Right ventricle myocardium inferior (tissue), 1 donor: ENCODE data around the gene PRSS53. TPM values are rescaled to one million over a fixed set of nuclear protein-coding genes. Genes with fewer than 3 reads are reported as not detected.

Experiments
- ATAC-seq: fragments of 200-7000 bp; cut with Tn5 transposase; one replicate; pipeline ENCODE4 v1.9.1; 2020; ENCODE audit warnings: mild to moderate bottlenecking, moderate library complexity
- DNase-seq: peaks from one replicate; pipeline ENCODE4 v3.0.0; 2021; ENCODE audit errors: missing footprints
- intact Hi-C: fragments of 100-400 bp; cut with DNase I; formaldehyde crosslinking; loops from one replicate; pipeline ENCODE4 v1.11.0; 2022
- total RNA-seq: library from RNA; stranded (reverse); fragmentation: NEBNext Ultra II Directional; extraction: Animal tissue kit (Norgen Biotek cat#: 25700); gene quantifications from one replicate; pipeline ENCODE4 v1.2.1, GENCODE V29; 2021
- donor health status: DM: no; HTN: yes; CAD: no; lungs with severe emphysema.

PRSS53 gene
- total RNA-seq, 1 donor from 2014 or later, result 0.62 TPM

DNA sequence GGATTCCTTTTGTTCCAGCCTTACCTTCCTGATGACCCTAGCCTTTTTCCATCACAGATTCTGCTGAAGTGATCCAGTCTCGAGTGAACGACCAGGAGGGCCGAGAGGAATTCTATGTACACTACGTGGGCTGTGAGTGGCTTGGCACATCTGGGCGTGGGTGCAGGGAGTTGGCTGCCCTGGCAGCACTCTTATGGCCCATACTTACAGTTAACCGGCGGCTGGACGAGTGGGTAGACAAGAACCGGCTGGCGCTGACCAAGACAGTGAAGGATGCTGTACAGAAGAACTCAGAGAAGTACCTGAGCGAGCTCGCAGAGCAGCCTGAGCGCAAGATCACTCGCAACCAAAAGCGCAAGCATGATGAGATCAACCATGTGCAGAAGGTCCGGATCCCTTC is 31.4 kb upstream of the PRSS53 start:
- ATAC-seq, result no peak
- intact Hi-C loops, result no loop called here
- DNase-seq, result no peak

DNA sequence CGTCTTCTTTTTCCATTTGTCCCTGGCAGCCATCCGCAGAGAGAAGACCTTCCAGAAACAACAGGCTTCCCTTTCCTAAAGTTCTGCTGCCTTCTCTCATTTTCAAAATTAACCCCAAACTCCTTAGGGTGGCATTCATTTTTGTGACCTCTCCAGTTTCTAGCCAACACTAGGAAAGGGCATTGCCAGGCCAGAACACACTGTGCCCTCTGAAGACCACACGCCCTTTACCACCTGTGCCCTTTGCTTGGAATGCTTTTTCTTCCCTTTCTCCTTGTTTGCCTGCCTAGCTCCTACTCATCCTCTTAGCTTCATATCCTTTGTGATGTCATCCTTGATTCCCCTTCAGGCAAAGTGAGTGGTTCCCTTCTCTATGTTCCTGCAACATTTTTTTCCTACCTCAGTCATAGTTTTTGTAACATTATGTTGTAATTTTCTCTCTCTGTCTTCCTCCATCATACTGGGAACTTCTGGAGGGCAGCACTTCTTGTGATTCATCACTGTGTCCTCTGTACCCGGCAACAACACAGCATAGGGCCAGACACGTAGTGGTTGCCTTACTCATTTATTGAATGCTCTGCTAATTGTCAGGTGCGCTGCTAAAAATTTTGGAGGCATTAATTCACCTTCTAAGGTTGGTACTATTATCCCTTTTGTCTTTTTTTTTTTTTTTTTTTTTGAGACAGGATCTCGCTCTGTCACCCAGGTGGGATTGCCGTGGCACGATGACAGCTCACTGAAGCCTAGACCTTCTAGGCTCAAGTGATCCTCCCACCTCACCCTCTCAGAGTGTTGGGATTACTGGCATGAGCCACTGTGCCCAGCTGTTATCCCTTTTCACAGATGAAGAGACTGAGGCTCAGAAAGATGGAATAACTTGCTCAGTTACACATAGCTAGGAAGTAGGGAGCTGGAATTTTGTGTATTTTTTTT is 29.7 kb upstream of the PRSS53 start:
- ATAC-seq (no peak), DNase-seq (no peak)
- intact Hi-C loops, result no loop called here

DNA sequence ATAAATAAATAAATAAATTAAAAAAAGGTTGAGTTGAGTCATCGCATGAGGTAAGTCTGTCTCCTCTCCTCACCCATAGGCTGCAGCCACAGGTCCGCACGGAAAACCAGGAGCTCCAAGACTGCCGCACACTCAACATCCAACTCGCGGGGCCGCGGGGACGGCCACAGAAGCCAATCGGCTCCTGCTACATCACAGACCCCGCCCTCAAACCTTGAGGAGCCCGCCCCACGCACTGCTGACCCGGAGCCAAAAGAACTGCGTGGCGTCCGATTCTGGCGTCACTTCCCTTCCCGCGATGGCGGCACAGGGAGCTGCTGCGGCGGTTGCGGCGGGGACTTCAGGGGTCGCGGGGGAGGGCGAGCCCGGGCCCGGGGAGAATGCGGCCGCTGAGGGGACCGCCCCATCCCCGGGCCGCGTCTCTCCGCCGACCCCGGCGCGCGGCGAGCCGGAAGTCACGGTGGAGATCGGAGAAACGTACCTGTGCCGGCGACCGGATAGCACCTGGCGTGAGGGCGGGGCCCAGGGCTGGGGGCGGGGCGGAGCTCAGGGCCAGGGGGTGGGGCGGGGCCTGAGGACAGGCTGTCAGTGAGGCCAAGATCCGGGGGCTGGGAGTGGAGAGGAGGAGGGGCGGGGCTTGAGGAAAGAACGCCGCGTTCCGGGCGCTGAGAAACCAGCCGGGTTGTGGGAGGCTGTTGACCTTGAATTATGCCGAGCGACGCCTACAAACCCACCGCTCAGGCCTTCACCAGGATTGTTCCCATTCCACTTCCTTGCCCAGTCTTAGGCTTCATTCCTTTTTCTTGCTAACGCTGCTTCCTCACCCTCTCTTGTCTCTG is 28.9 kb upstream of the PRSS53 start, which contains the start of gene KAT8:
TSS of gene KAT8 (plus strand) at position 281 of the 839 bp plus-strand sequence. CDS start at position 299, 18 bp downstream.
- DNase-seq (peak; percentile 99), ATAC-seq (peak; percentile 96)
- intact Hi-C loops, result loop anchor here (2.0 kb wide), 1 partner anchor 43 kb away; the partner anchor contains the start of genes ZNF646 and ZNF668

DNA sequence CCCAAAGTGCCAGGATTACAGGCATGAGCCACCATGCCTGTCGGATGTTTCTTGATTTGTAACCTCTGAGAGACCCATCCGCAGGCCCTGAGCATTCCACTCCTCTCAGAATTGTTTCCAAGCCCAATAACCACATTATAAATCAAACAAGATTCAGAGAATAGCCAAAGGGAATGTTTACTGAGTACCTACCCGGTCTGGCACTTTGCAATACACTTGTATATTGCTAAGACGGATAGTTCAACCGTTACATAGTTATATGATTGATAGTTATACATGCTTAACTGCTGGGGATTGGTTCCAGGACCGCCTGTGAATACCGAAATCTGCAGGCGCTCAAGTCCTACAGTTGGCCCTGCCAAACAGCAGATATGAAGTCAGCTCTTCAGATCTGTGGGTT is 25.7 kb upstream of the PRSS53 start:
- no peak for ATAC-seq
- intact Hi-C loops, result no loop called here
- no peak for DNase-seq

DNA sequence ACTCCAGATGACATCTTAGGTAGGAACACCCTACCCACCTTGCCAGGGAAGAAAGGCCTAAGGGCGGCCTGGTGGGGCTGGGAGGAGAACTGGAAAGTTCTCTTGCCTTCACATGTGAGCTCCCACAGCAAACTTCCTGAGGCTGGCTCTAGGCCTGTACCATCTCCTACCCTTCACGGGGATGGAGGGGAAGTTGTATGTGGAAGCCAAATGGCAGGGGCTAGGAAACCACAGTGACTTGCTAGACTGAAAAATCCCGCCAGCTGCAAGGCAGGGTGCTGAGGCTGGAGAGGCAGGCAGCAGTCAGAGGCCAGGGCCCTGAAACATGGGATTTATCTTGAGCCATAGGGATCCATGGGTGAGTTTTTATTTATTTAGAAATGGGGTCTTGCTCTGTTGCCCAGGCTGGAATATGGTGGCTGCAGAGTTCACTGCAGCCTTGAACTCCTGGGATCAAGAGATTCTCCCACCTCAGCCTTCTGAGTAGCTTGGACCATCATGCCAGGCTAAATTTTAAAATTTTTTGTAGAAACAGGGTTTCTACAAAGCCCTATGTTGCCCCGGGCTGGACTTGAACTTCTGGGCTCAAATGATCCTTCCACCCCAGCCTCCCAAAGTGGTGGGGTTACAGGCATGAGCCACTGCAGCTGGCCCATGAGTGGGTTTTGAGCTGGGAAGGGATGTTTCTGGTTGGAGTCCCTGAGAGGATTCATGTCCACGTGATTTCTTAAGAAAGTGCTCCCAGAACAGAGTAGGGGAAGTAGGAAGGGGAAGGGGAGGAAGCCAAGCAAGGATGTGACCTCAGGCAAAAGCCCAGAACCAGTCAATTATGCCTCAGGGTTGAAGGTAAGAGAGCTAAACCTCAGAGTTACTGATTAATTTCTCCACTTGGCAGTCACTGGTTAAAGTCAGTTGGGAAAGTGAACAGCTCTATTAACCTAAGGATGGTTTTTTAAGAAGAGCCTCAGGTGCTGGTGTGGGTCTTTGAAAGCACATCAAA is 24.7 kb upstream of the PRSS53 start:
- DNase-seq (no peak), ATAC-seq (no peak)
- intact Hi-C loops, result loop anchor here (2.0 kb wide), 1 partner anchor 27 kb away; no protein-coding TSS in a partner anchor

DNA sequence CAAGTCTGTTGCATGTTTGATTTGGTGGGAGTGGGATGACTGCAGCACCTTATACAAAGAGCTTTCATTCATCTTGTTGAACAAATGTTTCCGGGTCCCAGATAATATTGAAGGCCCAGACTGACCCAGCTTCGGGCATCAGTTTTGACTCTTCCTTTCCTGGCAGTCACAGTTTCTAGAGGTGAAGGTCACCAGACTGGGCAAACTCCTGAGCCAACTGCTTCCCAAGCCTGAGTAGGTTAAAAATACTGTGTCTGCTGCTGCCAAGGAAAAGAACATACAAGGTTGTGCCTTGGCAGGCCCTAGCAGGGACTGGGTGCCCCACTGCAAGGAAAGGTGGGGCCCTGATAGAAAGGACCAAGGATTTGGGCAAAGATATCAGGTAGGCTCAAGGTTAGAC is 24.0 kb upstream of the PRSS53 start:
- ATAC-seq, result peak; percentile 15
- intact Hi-C loops, result loop anchor here (2.0 kb wide), 1 partner anchor 28 kb away; no protein-coding TSS in a partner anchor
- DNase-seq, result no peak

DNA sequence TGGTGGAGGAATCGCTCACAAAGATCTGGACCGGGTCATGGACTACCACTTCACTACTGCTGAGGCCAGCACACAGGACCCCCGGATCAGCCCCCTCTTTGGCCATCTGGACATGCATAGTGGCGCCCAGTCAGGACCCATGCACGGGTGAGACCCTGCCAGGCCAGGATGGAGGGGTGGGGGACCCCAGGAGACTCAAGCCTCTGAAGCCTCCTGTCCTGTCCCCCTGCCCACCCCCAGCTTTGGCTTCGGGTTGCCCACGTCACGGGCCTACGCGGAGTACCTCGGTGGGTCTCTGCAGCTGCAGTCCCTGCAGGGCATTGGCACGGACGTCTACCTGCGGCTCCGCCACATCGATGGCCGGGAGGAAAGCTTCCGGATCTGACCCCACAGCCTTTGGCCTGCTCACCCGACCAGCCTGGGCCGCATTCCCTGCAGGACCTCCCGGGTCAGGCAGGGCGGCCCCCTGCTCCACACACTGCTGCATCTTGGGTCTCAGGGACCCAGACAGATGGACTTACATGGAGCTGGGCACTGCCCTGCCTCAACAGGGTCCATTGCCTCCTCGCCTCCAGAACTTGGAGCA is 23.2 kb upstream of the PRSS53 start:
- no peak for ATAC-seq
- no peak for DNase-seq
- intact Hi-C loops, result loop anchor here (2.0 kb wide), 1 partner anchor 29 kb away; no protein-coding TSS in a partner anchor

DNA sequence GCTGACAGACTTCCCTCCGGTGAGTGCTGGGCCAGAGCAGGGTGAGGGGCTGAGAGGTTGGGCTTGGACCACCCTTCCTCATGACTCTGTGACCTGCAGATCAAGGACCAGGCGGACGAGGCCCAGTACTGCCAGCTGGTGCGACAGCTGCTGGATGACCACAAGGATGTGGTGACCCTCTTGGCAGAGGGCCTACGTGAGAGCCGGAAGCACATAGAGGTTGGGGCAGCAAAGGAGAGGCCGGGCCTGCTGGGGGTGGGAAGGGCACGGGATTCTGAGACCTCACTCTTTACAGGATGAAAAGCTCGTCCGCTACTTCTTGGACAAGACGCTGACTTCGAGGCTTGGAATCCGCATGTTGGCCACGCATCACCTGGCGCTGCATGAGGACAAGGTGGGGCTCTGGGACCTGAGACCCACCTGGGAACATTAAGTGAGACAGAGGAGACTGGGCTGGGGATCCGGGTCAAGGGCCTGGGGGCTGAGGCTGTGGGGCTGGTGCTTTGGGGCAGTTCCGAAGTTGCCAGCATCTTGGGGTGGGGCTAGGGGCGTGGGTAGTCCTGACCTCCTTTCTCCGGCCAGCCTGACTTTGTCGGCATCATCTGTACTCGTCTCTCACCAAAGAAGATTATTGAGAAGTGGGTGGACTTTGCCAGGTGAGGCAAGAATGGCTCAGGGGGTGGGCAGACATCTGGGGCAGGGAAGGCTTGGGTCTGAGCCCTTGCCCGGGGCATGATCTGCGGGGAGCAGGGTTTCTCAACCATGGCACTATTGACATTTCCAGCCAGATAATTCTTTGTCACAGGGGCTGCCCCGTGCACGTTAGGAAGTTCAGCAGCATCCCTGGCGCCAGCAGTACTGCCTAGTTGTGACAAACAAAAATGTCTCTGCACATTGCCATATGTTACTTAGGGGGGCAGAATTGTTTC is 21.6 kb upstream of the PRSS53 start:
- ATAC-seq, result no peak
- intact Hi-C loops, result no loop called here
- no peak for DNase-seq

DNA sequence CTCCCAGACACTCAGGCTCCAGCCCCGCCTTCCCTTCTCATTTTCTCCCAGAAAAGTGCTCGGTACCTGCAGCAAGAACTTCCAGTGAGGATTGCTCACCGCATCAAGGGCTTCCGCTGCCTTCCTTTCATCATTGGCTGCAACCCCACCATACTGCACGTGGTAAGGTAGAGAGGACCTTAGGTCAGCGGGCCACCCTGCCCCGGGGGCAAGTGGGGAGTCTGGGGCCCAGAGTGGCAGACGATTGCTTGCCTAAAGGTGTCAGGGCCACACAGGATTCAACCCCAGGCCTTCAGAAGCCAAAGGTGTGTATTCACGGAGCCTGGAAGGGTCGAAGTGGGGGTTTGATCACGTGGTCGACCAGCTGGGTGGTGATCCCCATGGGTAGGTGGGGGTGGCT is 20.9 kb upstream of the PRSS53 start:
- intact Hi-C loops, result no loop called here
- ATAC-seq (no peak), DNase-seq (no peak)

DNA sequence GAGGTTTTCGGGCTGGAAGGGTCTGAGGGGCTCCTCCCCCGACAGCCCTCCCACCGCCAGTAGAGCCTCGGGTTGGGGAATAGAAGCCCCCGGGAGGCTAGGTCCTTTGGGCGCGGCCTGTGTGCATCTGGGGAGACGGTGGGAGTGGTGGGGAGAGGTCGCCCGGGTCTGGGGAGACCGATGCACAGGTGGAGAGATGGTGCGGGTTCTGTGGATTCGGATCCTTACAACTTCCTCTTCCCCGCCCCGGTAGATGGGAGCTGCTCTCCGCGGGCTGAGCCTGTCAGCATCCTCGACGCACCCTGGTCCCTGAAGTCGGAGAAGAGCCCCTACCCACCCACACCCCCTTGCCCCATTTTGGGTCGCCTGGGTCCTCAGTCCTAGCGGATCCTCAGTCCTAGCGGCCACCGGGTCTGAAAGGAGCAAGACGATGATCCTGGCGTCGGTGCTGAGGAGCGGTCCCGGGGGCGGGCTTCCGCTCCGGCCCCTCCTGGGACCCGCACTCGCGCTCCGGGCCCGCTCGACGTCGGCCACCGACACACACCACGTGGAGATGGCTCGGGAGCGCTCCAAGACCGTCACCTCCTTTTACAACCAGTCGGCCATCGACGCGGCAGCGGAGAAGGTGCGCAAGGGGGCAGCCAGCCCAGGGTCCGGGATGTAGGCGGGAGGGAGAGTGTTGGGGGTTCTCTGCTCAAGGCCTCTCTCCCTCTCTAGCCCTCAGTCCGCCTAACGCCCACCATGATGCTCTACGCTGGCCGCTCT is 20.2 kb upstream of the PRSS53 start:
- no peak for DNase-seq
- intact Hi-C loops, result no loop called here
- no peak for ATAC-seq

DNA sequence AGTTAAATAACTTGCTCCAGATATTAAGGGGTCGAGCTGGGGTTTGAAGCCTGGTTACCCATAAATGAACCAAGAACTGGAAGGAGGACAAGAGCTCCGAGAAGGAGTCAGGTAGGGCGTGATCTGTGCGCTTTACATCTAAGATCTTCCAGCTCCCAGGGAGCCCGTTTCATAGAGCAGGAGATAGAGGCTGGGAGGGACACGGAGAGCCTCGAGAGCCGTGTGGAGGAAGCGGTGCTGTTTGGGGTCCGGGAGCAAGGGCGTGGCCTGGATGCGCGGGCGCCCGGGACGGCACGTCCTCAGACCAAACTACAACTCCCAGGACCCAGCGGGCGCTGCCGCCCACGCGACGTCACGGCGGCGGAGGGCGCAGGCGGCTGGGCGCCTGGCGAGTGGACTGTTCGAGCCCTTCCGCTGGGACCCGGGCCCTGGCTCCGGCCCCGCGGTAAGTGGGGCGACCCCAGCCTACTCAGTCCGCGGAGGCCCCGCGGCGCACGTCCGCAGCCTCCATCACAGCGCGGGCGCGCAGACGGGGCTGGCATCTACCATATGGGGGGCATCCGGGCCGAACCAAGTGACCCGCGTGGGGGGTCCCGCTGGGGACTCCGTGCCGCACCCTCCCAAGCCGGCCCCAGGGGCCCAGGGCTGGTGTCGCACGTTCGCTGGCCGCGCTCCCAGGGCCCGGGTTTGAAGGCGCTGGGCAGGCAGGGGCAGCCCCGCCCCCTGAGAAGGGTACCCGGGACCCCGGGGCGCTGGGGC is 19.5 kb upstream of the PRSS53 start, which contains the start of gene BCKDK:
TSS of gene BCKDK (plus strand) at position 352 of the 759 bp plus-strand sequence. CDS start 838 bp downstream, outside the sequence.
- peak; percentile 92 for DNase-seq
- intact Hi-C loops, result no loop called here
- peak; percentile 76 for ATAC-seq

DNA sequence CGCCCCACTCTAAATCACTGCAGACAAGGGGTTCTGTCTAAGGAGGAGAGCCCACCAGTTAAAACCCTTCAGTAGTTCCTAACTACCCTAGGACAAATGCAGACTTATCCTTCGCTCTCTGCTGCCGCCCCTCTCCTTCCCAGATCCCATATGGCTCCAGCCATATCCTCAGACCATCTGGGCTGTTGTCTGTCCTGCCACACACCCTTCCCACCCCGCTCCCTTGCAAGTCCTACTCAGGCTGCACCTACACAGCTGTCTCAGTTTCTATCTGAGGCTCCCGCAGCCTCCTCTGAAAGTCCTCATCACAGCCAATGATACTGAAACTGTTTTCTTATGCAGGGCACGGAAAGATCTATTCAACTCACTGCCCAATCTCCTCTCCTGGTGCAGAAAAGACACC is 18.7 kb upstream of the PRSS53 start:
- no peak for DNase-seq

DNA sequence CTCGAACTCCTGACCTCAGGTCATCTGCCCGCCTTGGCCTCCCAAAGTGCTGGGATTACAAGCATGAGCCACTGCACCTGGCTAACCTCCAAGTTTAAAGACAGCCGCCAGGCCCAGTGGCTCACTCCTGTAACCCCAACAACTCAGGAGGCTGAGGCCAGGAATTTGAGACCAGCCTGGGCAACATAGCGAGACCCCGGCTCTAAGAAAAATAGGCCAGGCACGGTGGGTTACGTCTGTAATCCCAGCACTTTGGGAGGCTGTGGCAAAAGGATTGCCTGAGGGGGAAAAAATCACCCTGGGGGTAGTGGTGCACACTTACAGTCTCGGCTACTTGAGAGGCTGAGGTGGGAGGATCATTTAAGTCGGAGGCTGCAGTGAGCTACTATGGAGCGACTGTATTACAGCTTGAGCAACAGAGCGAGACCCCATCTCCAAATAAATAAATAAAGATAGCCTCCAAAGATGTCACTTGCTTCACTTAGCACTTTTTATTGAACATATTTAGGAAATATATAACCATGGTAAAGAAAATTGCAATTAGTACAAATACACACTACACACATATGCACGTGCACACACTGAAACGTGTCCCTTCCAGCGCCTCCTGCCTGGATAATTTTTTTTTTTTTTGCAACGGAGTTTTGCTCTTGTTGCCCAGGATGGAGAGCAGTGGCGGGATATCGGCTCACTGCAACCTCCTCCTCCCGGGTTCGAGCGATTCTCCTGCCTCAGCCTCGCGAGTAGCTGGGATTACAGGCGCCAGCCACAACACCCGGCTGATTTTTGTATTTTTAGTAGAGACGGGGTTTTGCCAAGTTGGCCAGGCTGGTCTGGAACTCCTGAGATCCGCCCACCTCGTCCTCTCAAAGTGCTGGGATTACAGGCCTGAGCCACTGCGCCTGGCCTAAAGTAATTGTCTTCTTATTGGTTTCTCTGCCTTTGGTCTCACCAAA is 18.0 kb upstream of the PRSS53 start:
- ATAC-seq, result no peak
- intact Hi-C loops, result no loop called here
- no peak for DNase-seq

More for the DNA sequence above, 18.7 kb upstream of the PRSS53 start:
- ATAC-seq, result no peak
- intact Hi-C loops, result no loop called here

DNA sequence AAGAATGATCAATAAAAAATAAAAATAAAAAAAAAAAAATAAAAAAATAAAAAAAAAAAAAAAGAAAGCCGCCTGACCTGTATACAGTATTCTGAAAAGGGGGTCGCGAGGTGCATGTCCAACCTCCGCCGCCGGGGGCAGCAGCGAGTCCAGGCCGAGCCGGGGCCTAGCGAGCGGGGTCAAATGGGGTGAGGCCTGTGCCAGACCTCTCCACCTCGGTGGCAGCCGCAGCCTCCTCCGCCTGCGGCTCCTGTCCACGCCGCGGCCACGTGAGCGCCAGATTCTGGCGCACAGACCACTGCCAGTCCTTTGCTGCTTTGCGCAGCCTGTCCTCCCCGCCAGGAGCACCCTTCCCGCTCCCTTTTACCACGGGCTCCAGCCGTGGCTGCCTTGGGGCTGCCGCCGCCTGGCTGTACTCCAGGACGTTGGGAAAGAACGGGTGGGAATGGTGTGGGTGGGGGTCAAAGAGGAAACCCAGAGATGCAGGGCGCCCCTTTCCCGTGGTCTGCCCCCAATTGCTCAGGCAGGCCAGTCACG is 17.0 kb upstream of the PRSS53 start:
- intact Hi-C loops, result no loop called here
- ATAC-seq, result peak; percentile 89

More for the DNA sequence above, 17.0 kb upstream of the PRSS53 start:
- DNase-seq, result peak; percentile 94
